ENCODE results near the gene PTPN1. TPM values are rescaled to one million over a fixed set of nuclear protein-coding genes. Genes with fewer than 3 reads are reported as not detected.

Gene PTPN1
- total and polyA plus RNA-seq, 10 of the 15 experiments (the other 5 are each of a cell fraction or from before 2014, with no cell fraction given), result 15.9 to 74.7 (median 43.9) TPM

- TF ChIP-seq SKIL (IDR thresholded peaks at IDR 0.05; ENCODE audit: low read depth, poor library complexity, severe bottlenecking), result no peak
- no peak for TF ChIP-seq HDAC2 (IDR thresholded peaks at IDR 0.05)
- TF ChIP-seq, protein P1, sequence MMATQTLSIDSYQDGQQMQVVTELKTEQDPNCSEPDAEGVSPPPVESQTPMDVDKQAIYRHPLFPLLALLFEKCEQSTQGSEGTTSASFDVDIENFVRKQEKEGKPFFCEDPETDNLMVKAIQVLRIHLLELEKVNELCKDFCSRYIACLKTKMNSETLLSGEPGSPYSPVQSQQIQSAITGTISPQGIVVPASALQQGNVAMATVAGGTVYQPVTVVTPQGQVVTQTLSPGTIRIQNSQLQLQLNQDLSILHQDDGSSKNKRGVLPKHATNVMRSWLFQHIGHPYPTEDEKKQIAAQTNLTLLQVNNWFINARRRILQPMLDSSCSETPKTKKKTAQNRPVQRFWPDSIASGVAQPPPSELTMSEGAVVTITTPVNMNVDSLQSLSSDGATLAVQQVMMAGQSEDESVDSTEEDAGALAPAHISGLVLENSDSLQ (IDR thresholded peaks at IDR 0.05), result no peak
- TF ChIP-seq MEF2B (IDR thresholded peaks at IDR 0.05; ENCODE audit: partially characterized antibody, poor library complexity, severe bottlenecking), result no peak
- no peak for TF ChIP-seq KAT2A (conservative IDR thresholded peaks at IDR 0.05; ENCODE audit: control insufficient read depth, low read depth, low read length)
Measured at GRCh38 chr20:50577175-50578018, 67.2 kb downstream of the PTPN1 start (continued).

DNA sequence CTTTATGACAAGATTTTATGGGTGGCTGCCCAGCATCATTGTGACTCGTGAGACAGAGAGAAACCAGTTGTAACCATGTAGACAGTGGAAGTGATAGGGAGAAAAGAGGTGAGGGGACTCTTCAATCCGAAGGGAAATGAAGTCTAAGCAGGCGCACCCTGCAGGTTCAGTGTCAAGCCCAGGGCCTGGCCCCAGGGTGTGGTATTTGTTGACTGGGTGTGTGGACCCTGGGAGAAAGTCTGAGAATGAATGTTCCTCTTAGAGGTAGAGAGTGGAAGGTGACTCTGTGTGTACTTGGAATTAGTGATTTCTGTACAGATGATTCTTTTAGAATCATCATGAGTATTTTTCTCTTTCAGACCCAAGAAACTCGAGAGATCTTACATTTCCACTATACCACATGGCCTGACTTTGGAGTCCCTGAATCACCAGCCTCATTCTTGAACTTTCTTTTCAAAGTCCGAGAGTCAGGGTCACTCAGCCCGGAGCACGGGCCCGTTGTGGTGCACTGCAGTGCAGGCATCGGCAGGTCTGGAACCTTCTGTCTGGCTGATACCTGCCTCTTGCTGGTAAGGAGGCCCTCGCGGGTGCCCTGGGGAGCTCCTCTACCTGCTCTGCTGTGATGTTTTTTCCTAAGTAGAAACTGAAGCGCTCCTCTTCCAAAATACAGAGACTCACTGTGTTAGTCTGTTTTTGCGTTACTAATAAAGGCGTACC, 68.0 kb downstream of the PTPN1 start:
- H3K79me2 ChIP-seq (ENCODE audit: control insufficient read depth, insufficient read depth, low read length), result no peaks in the 10 kb centered on the region; the same call in 1 of the 2 replicates
- DNase-seq (ENCODE audit: low read depth, low spot score) (no peak), FAIRE-seq (no peak), ATAC-seq (no peak)
- no peaks in the 10 kb centered on the region for H3K27me3 ChIP-seq (replicated peaks in 1 of 2; ENCODE audit: control insufficient read depth in 2 of 2, insufficient read depth in 2 of 2, low read length in 1 of 2)
- no peaks in the 10 kb centered on the region for H4K20me1 ChIP-seq (ENCODE audit: control insufficient read depth, insufficient read depth)
- no peak overlapping the region for H2AFZ ChIP-seq (ENCODE audit: control insufficient read depth, low read depth, low read length)
- ChIA-PET SMC1A (ENCODE audit: uncharacterized antibody, unreplicated experiment) (interaction anchor here (73.1 kb wide), 1 partner anchor 69 kb away, joined by 2799 read pairs; the partner anchor contains the start of gene PTPN1), POLR2A (interaction anchor here (0.6 kb wide), 1 partner anchor 60 kb away, joined by 3 read pairs; no protein-coding TSS in a partner anchor), RAD21 (ENCODE audit: unreplicated experiment) (interaction anchor here (1.7 kb wide), 1 partner anchor 74 kb away, joined by 5 read pairs; no protein-coding TSS in a partner anchor), CTCF (interaction anchor here (0.9 to 11.4 kb wide), 8 partner anchors 10 to 116 kb away, joined by 3 to 240 read pairs (median 4); no protein-coding TSS in a partner anchor)
- H3K27ac ChIP-seq (ENCODE audit: control insufficient read depth, insufficient read depth), result no peak overlapping the region
- H3K9ac ChIP-seq (ENCODE audit: control insufficient read depth, insufficient read depth, low read length), result no peak overlapping the region
- H3K4me3 ChIP-seq, result no peak overlapping the region
- H3K4me1 ChIP-seq (ENCODE audit: control insufficient read depth, insufficient read depth, low read length), result no peaks in the 10 kb centered on the region
- WGBS (ENCODE audit: insufficient coverage, insufficient replicate concordance, low lambda C conversion rate, missing lambda C conversion rate), result 85% methylated on average over 14 of the region's 14 CpGs
- in situ Hi-C loops (cut with MboI), result loop anchor here (5.0 kb wide), 1 partner anchor 106 kb away; no protein-coding TSS in a partner anchor
- H3K9me3 ChIP-seq (replicated peaks; ENCODE audit: control insufficient read depth, insufficient read depth, low read length), result no peaks in the 10 kb centered on the region
- intact Hi-C loops (cut with micrococcal nuclease; ENCODE audit: unreplicated experiment), result no loop called here
- no TSS peak for BruUV-seq (replicated peaks)
- peaks cover 42 to 58% of the 10 kb centered on the region in 2 experiments for H3K36me3 ChIP-seq (ENCODE audit: control insufficient read depth in 2 of 2, insufficient read depth in 2 of 2, low read length in 1 of 2)
- H3K4me2 ChIP-seq (ENCODE audit: control insufficient read depth, insufficient read depth), result no peak overlapping the region
- TF ChIP-seq NFXL1 (IDR thresholded peaks at IDR 0.05; ENCODE audit: borderline replicate concordance) (no peak), CBX5 (IDR thresholded peaks at IDR 0.05; ENCODE audit: low read depth) (no peak), LARP7 (IDR thresholded peaks at IDR 0.05) (no peak), ESRRA (IDR thresholded peaks at IDR 0.05; ENCODE audit: low read length) (no peak), POLR2AphosphoS5 (IDR thresholded peaks at IDR 0.05; ENCODE audit: low read length) (no peak), ZNF384 (IDR thresholded peaks at IDR 0.05; ENCODE audit: borderline replicate concordance, low read depth, low read length) (no peak), ZSCAN29 (IDR thresholded peaks at IDR 0.05) (no peak), POLR2AphosphoS2 (IDR thresholded peaks at IDR 0.05; ENCODE audit: low read depth, low read length) (no peak)
- TF ChIP-seq, protein P2, sequence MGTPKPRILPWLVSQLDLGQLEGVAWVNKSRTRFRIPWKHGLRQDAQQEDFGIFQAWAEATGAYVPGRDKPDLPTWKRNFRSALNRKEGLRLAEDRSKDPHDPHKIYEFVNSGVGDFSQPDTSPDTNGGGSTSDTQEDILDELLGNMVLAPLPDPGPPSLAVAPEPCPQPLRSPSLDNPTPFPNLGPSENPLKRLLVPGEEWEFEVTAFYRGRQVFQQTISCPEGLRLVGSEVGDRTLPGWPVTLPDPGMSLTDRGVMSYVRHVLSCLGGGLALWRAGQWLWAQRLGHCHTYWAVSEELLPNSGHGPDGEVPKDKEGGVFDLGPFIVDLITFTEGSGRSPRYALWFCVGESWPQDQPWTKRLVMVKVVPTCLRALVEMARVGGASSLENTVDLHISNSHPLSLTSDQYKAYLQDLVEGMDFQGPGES (IDR thresholded peaks at IDR 0.05), result no peak
- TF ChIP-seq, protein P3, sequence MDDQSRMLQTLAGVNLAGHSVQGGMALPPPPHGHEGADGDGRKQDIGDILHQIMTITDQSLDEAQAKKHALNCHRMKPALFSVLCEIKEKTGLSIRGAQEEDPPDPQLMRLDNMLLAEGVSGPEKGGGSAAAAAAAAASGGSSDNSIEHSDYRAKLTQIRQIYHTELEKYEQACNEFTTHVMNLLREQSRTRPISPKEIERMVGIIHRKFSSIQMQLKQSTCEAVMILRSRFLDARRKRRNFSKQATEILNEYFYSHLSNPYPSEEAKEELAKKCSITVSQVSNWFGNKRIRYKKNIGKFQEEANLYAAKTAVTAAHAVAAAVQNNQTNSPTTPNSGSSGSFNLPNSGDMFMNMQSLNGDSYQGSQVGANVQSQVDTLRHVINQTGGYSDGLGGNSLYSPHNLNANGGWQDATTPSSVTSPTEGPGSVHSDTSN (IDR thresholded peaks at IDR 0.05; ENCODE audit: insufficient replicate concordance, low read depth, low read length), result no peak

Data from GM12878 (cell line).